HepG2 (cell line): Measurements from ENCODE around the gene LRP5. TPM values are rescaled to one million over a fixed set of nuclear protein-coding genes. Genes with fewer than 3 reads are reported as not detected.

Experiments used
- ATAC-seq: fragments of 200-7000 bp; cut with Tn5 transposase; 3 replicates; pipeline ENCODE4 v1.9.1; 2020; ENCODE audit warnings: mild to moderate bottlenecking, moderate library complexity
- BruUV-seq: library from RNA; stranded (reverse); fragments of 400-500 nt; replicated peaks from 2 replicates; lab custom pipeline; 2021; lab: Mats Ljungman, UMichigan
- CTCF ChIA-PET: fragments of 300-600 bp; formaldehyde crosslinking; extraction: SDS; loops from one replicate; lab custom pipeline; 2021; ENCODE audit warnings: low total read pairs, inconsistent platforms, low intra/inter-chr PET ratio; lab: Yijun Ruan, JAX
- POLR2A ChIA-PET: fragments of 350-600 bp; sonication (Branson Sonifier 250); formaldehyde crosslinking; loops from one replicate; lab custom pipeline; 2020; ENCODE audit warnings: antibody characterized with exemption, inconsistent platforms; lab: Yijun Ruan, JAX
- DNase-seq: peaks from one replicate; pipeline ENCODE4 v3.0.0-alpha.2; 2015; ENCODE audit warnings: low spot score
- FAIRE-seq: peaks from 3 replicates; lab custom pipeline; 2011; peaks lifted over from hg19 to GRCh38; lab: Jason Lieb, UNC
- H2AFZ ChIP-seq: one replicate; pipeline ENCODE4 v1.6.1; 2011; ENCODE audit warnings: low read length, inconsistent platforms
- H3K27ac ChIP-seq: fragments of 300-600 bp; 3 replicates; pipeline ENCODE4 v1.8.0; 2011; ENCODE audit warnings: mixed run types, mild to moderate bottlenecking, mixed read lengths, low read length, inconsistent platforms; ENCODE audit not compliant: insufficient read depth; ENCODE audit errors: extremely low read length
- H3K27me3 ChIP-seq, 2 experiments: fragments of 200-600 bp in 1 of 2; 2 replicates in 1 of 2; 3 replicates in 1 of 2; pipeline versions ENCODE4 v1.6.0 to v1.8.0; 2011; ENCODE audit warnings: low read length in 2 of 2, mild to moderate bottlenecking in 2 of 2, moderate library complexity in 2 of 2, inconsistent platforms in 1 of 2; ENCODE audit not compliant: insufficient read depth in 2 of 2, control insufficient read depth in 1 of 2
- H3K36me3 ChIP-seq, 2 experiments: fragments of 200-600 bp in 1 of 2; replicated peaks in 1 of 2; 2 replicates in 1 of 2; 3 replicates in 1 of 2; pipeline versions ENCODE4 v1.5.1 to v1.8.0; 2011; ENCODE audit warnings: low read length in 2 of 2, inconsistent platforms in 1 of 2; ENCODE audit not compliant: insufficient read depth in 2 of 2, control insufficient read depth in 1 of 2
- H3K4me1 ChIP-seq: 2 replicates; pipeline ENCODE4 v1.5.1; 2012; ENCODE audit warnings: low read length, inconsistent platforms; ENCODE audit not compliant: insufficient read depth
- H3K4me2 ChIP-seq: 2 replicates; pipeline ENCODE4 v1.6.0; 2011; ENCODE audit warnings: low read depth, low read length, inconsistent platforms
- H3K4me3 ChIP-seq, 3 experiments: fragments of 200-600 bp in 1 of 3; sonication (generic), shearing (Covaris generic) in 1 of 3; replicated peaks in 1 of 3; 2 replicates each; pipeline ENCODE4 v1.5.1; 2011 to 2016; ENCODE audit warnings: low read length in 3 of 3, inconsistent platforms in 2 of 3, low read depth in 2 of 3, mild to moderate bottlenecking in 2 of 3, control low read depth in 1 of 3, mixed read lengths in 1 of 3; ENCODE audit not compliant: insufficient read depth in 1 of 3
- H3K79me2 ChIP-seq: one replicate; pipeline ENCODE4 v1.6.1; 2011; ENCODE audit warnings: low read length, inconsistent platforms; ENCODE audit not compliant: insufficient read depth
- H3K9ac ChIP-seq: 2 replicates; pipeline ENCODE4 v1.6.0; 2011; ENCODE audit warnings: mild to moderate bottlenecking, low read depth, low read length, inconsistent platforms; ENCODE audit not compliant: insufficient read depth
- H3K9me3 ChIP-seq: 2 replicates; pipeline ENCODE4 v1.5.1; 2012; ENCODE audit warnings: mild to moderate bottlenecking, low read length
- H4K20me1 ChIP-seq: 2 replicates; pipeline ENCODE4 v1.6.0; 2011; ENCODE audit warnings: inconsistent platforms, mild to moderate bottlenecking, low read length, moderate library complexity; ENCODE audit not compliant: insufficient read depth
- CBFB ChIP-seq: sonication (generic); formaldehyde crosslinking; IDR thresholded peaks from 2 replicates; pipeline ENCODE4 v1.4.0; 2020; ENCODE audit warnings: missing genetic modification reagents
- FOXM1 ChIP-seq: sonication (generic); formaldehyde crosslinking; IDR thresholded peaks from 2 replicates; pipeline ENCODE4 v1.5.0; 2020; ENCODE audit warnings: missing genetic modification reagents
- HMGXB4 ChIP-seq, 2 experiments: sonication (generic) in 1 of 2; formaldehyde crosslinking in 1 of 2; IDR thresholded peaks; 2 replicates each; pipeline versions ENCODE4 v1.4.0 to v1.6.1; 2018 to 2020; ENCODE audit warnings: missing genetic modification reagents in 2 of 2, borderline replicate concordance in 1 of 2, low read depth in 1 of 2, mild to moderate bottlenecking in 1 of 2, missing biosample characterization in 1 of 2
- KLF9 ChIP-seq: IDR thresholded peaks from 2 replicates; pipeline ENCODE4 v1.6.1; 2016; ENCODE audit warnings: low read depth
- MEF2D ChIP-seq: sonication (generic); formaldehyde crosslinking; IDR thresholded peaks from 2 replicates; pipeline ENCODE4 v1.5.1; 2020; ENCODE audit warnings: mild to moderate bottlenecking, missing genetic modification reagents
- MTA3 ChIP-seq: sonication (generic); formaldehyde crosslinking; IDR thresholded peaks from 2 replicates; pipeline ENCODE4 v1.4.0; 2020; ENCODE audit warnings: missing genetic modification reagents
- PRPF4 ChIP-seq: fragments of 200-400 bp; formaldehyde crosslinking; IDR thresholded peaks from 2 replicates; pipeline ENCODE4 v1.6.1; 2016; ENCODE audit warnings: low read length, low read depth; ENCODE audit not compliant: poor library complexity, severe bottlenecking
- TGIF2 ChIP-seq: IDR thresholded peaks from 2 replicates; pipeline ENCODE4 v1.6.1; 2016; ENCODE audit warnings: control low read depth, missing compliant biosample characterization
- ZNF331 ChIP-seq: sonication (generic); formaldehyde crosslinking; IDR thresholded peaks from 2 replicates; pipeline ENCODE4 v1.4.0; 2020; ENCODE audit warnings: missing genetic modification reagents
- ZNF710 ChIP-seq: sonication (generic); formaldehyde crosslinking; IDR thresholded peaks from 2 replicates; pipeline ENCODE4 v1.5.0; 2020; ENCODE audit warnings: mild to moderate bottlenecking, missing genetic modification reagents, borderline replicate concordance
- ZNF790 ChIP-seq: sonication (generic); formaldehyde crosslinking; IDR thresholded peaks from 2 replicates; pipeline ENCODE4 v1.8.0; 2022; ENCODE audit warnings: missing genetic modification reagents, mild to moderate bottlenecking, borderline replicate concordance
- ZSCAN21 ChIP-seq: sonication (generic); formaldehyde crosslinking; IDR thresholded peaks from 2 replicates; pipeline ENCODE4 v1.8.0; 2022; ENCODE audit warnings: mild to moderate bottlenecking, missing genetic modification reagents, moderate library complexity, borderline replicate concordance
- WGBS: methylation state at CpG from one replicate; pipeline ENCODE4 v1.1.6; 2017; ENCODE audit warnings: low lambda C conversion rate; 5-methylcytosine and 5-hydroxymethylcytosine counted together
- in situ Hi-C: cut with HindIII; loops from 2 replicates; pipeline ENCODE4 v1.10.0; 2017; ENCODE audit warnings: low pct_unique_long_range_greater_than_20kb; ENCODE audit not compliant: extremely low pct_ligation_motif_present
- intact Hi-C: fragments of 100-400 bp; cut with micrococcal nuclease; formaldehyde crosslinking; loops from one replicate; pipeline ENCODE4 v1.10.0; 2022; ENCODE audit not compliant: unreplicated experiment
- polyA plus RNA-seq, 8 experiments: library from polyadenylated mRNA; depleted of rRNA in 3 of 8; stranded (reverse) in 7 of 8; unstranded in 1 of 8; fragments of >200 nt; fragmentation: Illumina TruSeq in 4 of 8; extraction: Trizol in 4 of 8; gene quantifications; 2 replicates each; pipeline versions ENCODE4 v1.2.1 to v1.2.3, GENCODE V29; 2011 to 2016; ENCODE audit warnings: low read depth in 4 of 8, missing spikeins in 1 of 8, mixed read lengths in 1 of 8; ENCODE audit not compliant: insufficient read depth in 1 of 8
- total RNA-seq, 5 experiments: library from RNA; depleted of rRNA; stranded (reverse); fragments of >200 nt; fragmentation: Illumina TruSeq; extraction: Trizol; gene quantifications; 2 replicates each; pipeline ENCODE4 v1.2.3, GENCODE V29; 2016; ENCODE audit warnings: low read depth in 1 of 5
- TF ChIP-seq, protein P1 (sequence below): sonication (generic); formaldehyde crosslinking; IDR thresholded peaks from 2 replicates; pipeline ENCODE4 v1.4.0; 2020; ENCODE audit warnings: mild to moderate bottlenecking, missing genetic modification reagents
- TF ChIP-seq, protein P2 (sequence below): sonication (generic); formaldehyde crosslinking; IDR thresholded peaks from 2 replicates; pipeline ENCODE4 v1.5.0; 2020; ENCODE audit warnings: missing genetic modification reagents

LRP5 gene
- total and polyA plus RNA-seq, 2 of the 13 experiments (the other 11 are each of a cell fraction or from before 2014, with no cell fraction given), result 40.4 to 64.0 TPM

DNA sequence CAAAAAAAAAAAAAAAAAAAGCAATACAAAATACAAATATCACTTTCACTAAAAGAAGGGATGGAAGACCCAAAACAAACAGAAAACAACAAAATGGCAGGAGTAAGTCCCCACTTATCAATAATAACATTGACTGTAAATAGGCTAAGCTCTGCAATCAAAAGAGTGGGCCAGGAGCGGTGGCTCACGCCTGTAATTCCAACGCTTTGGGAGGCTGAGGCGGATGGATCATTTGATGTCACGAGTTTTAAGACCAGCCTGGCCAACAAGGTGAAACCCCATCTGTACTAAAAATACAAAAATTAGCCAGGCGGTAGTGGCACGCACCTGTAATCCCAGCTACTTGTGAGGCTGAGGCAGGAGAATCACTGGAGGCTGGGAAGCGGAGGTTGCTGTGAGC lies 138.3 kb downstream of the LRP5 start (continued):
- no peak for TF ChIP-seq ZNF331 (CRISPR knock-in tag)
- TF ChIP-seq, protein P1, sequence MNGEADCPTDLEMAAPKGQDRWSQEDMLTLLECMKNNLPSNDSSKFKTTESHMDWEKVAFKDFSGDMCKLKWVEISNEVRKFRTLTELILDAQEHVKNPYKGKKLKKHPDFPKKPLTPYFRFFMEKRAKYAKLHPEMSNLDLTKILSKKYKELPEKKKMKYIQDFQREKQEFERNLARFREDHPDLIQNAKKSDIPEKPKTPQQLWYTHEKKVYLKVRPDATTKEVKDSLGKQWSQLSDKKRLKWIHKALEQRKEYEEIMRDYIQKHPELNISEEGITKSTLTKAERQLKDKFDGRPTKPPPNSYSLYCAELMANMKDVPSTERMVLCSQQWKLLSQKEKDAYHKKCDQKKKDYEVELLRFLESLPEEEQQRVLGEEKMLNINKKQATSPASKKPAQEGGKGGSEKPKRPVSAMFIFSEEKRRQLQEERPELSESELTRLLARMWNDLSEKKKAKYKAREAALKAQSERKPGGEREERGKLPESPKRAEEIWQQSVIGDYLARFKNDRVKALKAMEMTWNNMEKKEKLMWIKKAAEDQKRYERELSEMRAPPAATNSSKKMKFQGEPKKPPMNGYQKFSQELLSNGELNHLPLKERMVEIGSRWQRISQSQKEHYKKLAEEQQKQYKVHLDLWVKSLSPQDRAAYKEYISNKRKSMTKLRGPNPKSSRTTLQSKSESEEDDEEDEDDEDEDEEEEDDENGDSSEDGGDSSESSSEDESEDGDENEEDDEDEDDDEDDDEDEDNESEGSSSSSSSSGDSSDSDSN (CRISPR knock-in tag), result no peak
- TF ChIP-seq ZNF710 (CRISPR knock-in tag), result no peak

- Histone ChIP-seq H3K36me3 (0 out of 5 replicates have a peak, but pooled peaks cover 0 to under 1% of the 10 kb centered on the region in 2 experiments), H3K9me3 (no peaks in the 10 kb centered on the region), H2AFZ (no peak overlapping the region), H3K27ac (no peak overlapping the region), H3K4me2 (peak overlapping the region; percentile 63; the same call in 1 of the 2 replicates), H3K4me1 (peaks cover 52% of the 10 kb centered on the region), H3K4me3 (no peak overlapping the region), H4K20me1 (no peaks in the 10 kb centered on the region), H3K9ac (no peak overlapping the region), H3K79me2 (no peaks in the 10 kb centered on the region), H3K27me3 (no peaks in the 10 kb centered on the region)
- intact Hi-C loops, result no loop called here
- FAIRE-seq (no peak), ATAC-seq (no peak), DNase-seq (no peak)
- in situ Hi-C loops, result no loop called here
- CTCF ChIA-PET, result no interaction called here
- POLR2A ChIA-PET, result interaction anchor here (0.7 kb wide), 1 partner anchor 247 kb away, joined by 3 read pairs; no protein-coding TSS in a partner anchor
- WGBS, result 32% methylated on average over 3 of the region's 8 CpGs
- no TSS peak for BruUV-seq
- TF ChIP-seq MEF2D (CRISPR knock-in tag), result no peak
- TF ChIP-seq MTA3 (CRISPR knock-in tag), result no peak
- no peak for TF ChIP-seq ZNF790
- TF ChIP-seq ZSCAN21 (CRISPR knock-in tag), result no peak
- no peak for TF ChIP-seq HMGXB4 (CRISPR knock-in tag; IDR thresholded peaks at IDR 0.05; ENCODE audit: borderline replicate concordance in 1 of 2, low read depth in 1 of 2)
- TF ChIP-seq TGIF2 (CRISPR knock-in tag), result no peak
- no peak for TF ChIP-seq PRPF4
- TF ChIP-seq, protein P2, sequence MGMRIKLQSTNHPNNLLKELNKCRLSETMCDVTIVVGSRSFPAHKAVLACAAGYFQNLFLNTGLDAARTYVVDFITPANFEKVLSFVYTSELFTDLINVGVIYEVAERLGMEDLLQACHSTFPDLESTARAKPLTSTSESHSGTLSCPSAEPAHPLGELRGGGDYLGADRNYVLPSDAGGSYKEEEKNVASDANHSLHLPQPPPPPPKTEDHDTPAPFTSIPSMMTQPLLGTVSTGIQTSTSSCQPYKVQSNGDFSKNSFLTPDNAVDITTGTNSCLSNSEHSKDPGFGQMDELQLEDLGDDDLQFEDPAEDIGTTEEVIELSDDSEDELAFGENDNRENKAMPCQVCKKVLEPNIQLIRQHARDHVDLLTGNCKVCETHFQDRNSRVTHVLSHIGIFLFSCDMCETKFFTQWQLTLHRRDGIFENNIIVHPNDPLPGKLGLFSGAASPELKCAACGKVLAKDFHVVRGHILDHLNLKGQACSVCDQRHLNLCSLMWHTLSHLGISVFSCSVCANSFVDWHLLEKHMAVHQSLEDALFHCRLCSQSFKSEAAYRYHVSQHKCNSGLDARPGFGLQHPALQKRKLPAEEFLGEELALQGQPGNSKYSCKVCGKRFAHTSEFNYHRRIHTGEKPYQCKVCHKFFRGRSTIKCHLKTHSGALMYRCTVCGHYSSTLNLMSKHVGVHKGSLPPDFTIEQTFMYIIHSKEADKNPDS, result no peak
- TF ChIP-seq KLF9 (CRISPR knock-in tag), result no peak
- TF ChIP-seq FOXM1 (CRISPR knock-in tag), result no peak
- TF ChIP-seq CBFB (CRISPR knock-in tag), result no peak
Measured at GRCh38 chr11:68454767-68455166, 142.4 kb downstream of the LRP5 start.
